HEK293 (cell line): Measurements from ENCODE around the gene PTPRG.
"Not testable (repeated sequence)": the region's sequence is repeated elsewhere in the genome, so short reads cannot be mapped to it uniquely, and the experiment has no call there.

ENCODE experiments used
- CTCF ChIA-PET: fragments of 350-600 bp; formaldehyde crosslinking; extraction: SDS; loops from one replicate; lab custom pipeline; 2021; ENCODE audit warnings: antibody characterized with exemption; lab: Yijun Ruan, JAX
- POLR2A ChIA-PET: fragments of 300-600 bp; formaldehyde crosslinking; extraction: SDS; loops from one replicate; lab custom pipeline; 2020; ENCODE audit warnings: antibody characterized with exemption, inconsistent platforms; lab: Yijun Ruan, JAX
- H3K27ac ChIP-seq: fragments of 200-500 bp; sonication (Bioruptor generic); 2 replicates; pipeline ENCODE4 v1.5.1; 2014; ENCODE audit warnings: low read depth, low read length, control low read depth, inconsistent platforms; ENCODE audit errors: extremely low read depth
- H3K36me3 ChIP-seq, 2 experiments: fragments of 200-500 bp in 1 of 2; sonication (Bioruptor generic) in 1 of 2; 1 replicate in 1 of 2; 2 replicates in 1 of 2; pipeline ENCODE4 v1.5.1; 2014 to 2017; ENCODE audit warnings: inconsistent platforms in 2 of 2, low read length in 2 of 2; ENCODE audit not compliant: control insufficient read depth in 2 of 2, insufficient read depth in 1 of 2
- H3K4me1 ChIP-seq: fragments of 200-500 bp; sonication (Bioruptor generic); 2 replicates; pipeline ENCODE4 v1.5.1; 2014; ENCODE audit warnings: mild to moderate bottlenecking, low read length, inconsistent platforms; ENCODE audit not compliant: control insufficient read depth, insufficient read depth
- H3K4me3 ChIP-seq: 2 replicates; pipeline ENCODE4 v1.5.1; 2011; ENCODE audit warnings: low read depth, mild to moderate bottlenecking, control low read depth, low read length, moderate library complexity
- H3K9me3 ChIP-seq: fragments of 200-500 bp; sonication (Bioruptor generic); 2 replicates; pipeline ENCODE4 v1.5.1; 2014; ENCODE audit warnings: low read depth, low read length, inconsistent platforms; ENCODE audit not compliant: control insufficient read depth, insufficient read depth
- HOXD13 ChIP-seq: sonication (generic); formaldehyde crosslinking; IDR thresholded peaks from 2 replicates; pipeline ENCODE4 v1.8.0; 2022; ENCODE audit warnings: missing genetic modification reagents, borderline replicate concordance
- ZNF10 ChIP-seq: fragments of 450-650 bp; formaldehyde crosslinking; IDR thresholded peaks from 2 replicates; pipeline ENCODE4 v1.5.1; 2017; ENCODE audit warnings: missing biosample characterization, missing genetic modification characterization
- ZNF19 ChIP-seq: fragments of 450-650 bp; formaldehyde crosslinking; IDR thresholded peaks from 2 replicates; pipeline ENCODE4; 2016; ENCODE audit warnings: missing biosample characterization, missing genetic modification characterization, low read depth
- ZNF211 ChIP-seq: fragments of 450-650 bp; formaldehyde crosslinking; IDR thresholded peaks from 2 replicates; pipeline ENCODE4 v1.5.1; 2016; ENCODE audit warnings: low read depth, missing biosample characterization, missing genetic modification characterization
- ZNF24 ChIP-seq: fragments of 450-650 bp; formaldehyde crosslinking; IDR thresholded peaks from 2 replicates; pipeline ENCODE4 v1.5.1; 2016; ENCODE audit warnings: missing biosample characterization, missing genetic modification characterization
- ZNF274 ChIP-seq, 2 experiments: fragments of 200-500 bp in 1 of 2; fragments of 450-650 bp in 1 of 2; sonication (Bioruptor generic) in 1 of 2; formaldehyde crosslinking in 1 of 2; IDR thresholded peaks; 2 replicates each; pipeline versions ENCODE4 v1.5.1 to v1.6.1; 2014 to 2016; ENCODE audit warnings: borderline replicate concordance in 1 of 2, inconsistent platforms in 1 of 2, low read length in 1 of 2, missing biosample characterization in 1 of 2, missing genetic modification characterization in 1 of 2
- ZNF302 ChIP-seq: fragments of 450-650 bp; formaldehyde crosslinking; IDR thresholded peaks from 2 replicates; pipeline ENCODE4 v1.5.1; 2016; ENCODE audit warnings: missing biosample characterization, missing genetic modification characterization, low read depth
- ZNF426 ChIP-seq: fragments of 450-650 bp; formaldehyde crosslinking; IDR thresholded peaks from 2 replicates; pipeline ENCODE4 v1.5.1; 2017; ENCODE audit warnings: missing biosample characterization, missing genetic modification characterization, mild to moderate bottlenecking, inconsistent platforms, moderate library complexity
- ZNF555 ChIP-seq: fragments of 450-650 bp; formaldehyde crosslinking; conservative IDR thresholded peaks from 2 replicates; pipeline ENCODE4 v1.5.1; 2017; ENCODE audit warnings: missing biosample characterization, mild to moderate bottlenecking, missing genetic modification characterization, inconsistent platforms
- ZNF571 ChIP-seq: fragments of 450-650 bp; formaldehyde crosslinking; IDR thresholded peaks from 2 replicates; pipeline ENCODE4 v1.5.0; 2017; ENCODE audit warnings: missing biosample characterization, missing genetic modification characterization
- ZNF623 ChIP-seq: fragments of 450-650 bp; formaldehyde crosslinking; IDR thresholded peaks from 2 replicates; pipeline ENCODE4 v1.5.1; 2016; ENCODE audit warnings: missing biosample characterization, missing genetic modification characterization
- ZNF626 ChIP-seq: fragments of 450-650 bp; sonication (Bioruptor Pico); formaldehyde crosslinking; IDR thresholded peaks from 2 replicates; pipeline ENCODE4 v1.5.1; 2018; ENCODE audit warnings: missing biosample characterization, missing genetic modification characterization, inconsistent platforms
- ZNF629 ChIP-seq: fragments of 450-650 bp; formaldehyde crosslinking; IDR thresholded peaks from 2 replicates; pipeline ENCODE4 v1.5.1; 2017; ENCODE audit warnings: missing biosample characterization, missing genetic modification characterization
- ZNF660 ChIP-seq: fragments of 450-650 bp; IDR thresholded peaks from 2 replicates; pipeline ENCODE4 v1.5.1; 2018; ENCODE audit warnings: missing biosample characterization, mild to moderate bottlenecking, missing genetic modification characterization
- ZNF747 ChIP-seq: fragments of 450-650 bp; formaldehyde crosslinking; IDR thresholded peaks from 2 replicates; pipeline ENCODE4 v1.5.1; 2016; ENCODE audit warnings: missing biosample characterization, missing genetic modification characterization
- ZNF768 ChIP-seq: fragments of 450-650 bp; formaldehyde crosslinking; IDR thresholded peaks from 2 replicates; pipeline ENCODE4 v1.5.1; 2018; ENCODE audit warnings: missing biosample characterization, mild to moderate bottlenecking, missing genetic modification characterization
- ZSCAN16 ChIP-seq: fragments of 450-650 bp; formaldehyde crosslinking; IDR thresholded peaks from 2 replicates; pipeline ENCODE4 v1.5.1; 2016; ENCODE audit warnings: missing biosample characterization, missing genetic modification characterization
- TF ChIP-seq, protein P1 (sequence below): fragments of 450-650 bp; formaldehyde crosslinking; IDR thresholded peaks from 2 replicates; pipeline ENCODE4 v1.5.1; 2016; ENCODE audit warnings: missing biosample characterization, missing genetic modification characterization
- TF ChIP-seq, protein P2 (sequence below): fragments of 450-650 bp; formaldehyde crosslinking; IDR thresholded peaks from 2 replicates; pipeline ENCODE4 v1.5.1; 2017; ENCODE audit warnings: missing biosample characterization, missing genetic modification characterization

PTPRG gene

DNA sequence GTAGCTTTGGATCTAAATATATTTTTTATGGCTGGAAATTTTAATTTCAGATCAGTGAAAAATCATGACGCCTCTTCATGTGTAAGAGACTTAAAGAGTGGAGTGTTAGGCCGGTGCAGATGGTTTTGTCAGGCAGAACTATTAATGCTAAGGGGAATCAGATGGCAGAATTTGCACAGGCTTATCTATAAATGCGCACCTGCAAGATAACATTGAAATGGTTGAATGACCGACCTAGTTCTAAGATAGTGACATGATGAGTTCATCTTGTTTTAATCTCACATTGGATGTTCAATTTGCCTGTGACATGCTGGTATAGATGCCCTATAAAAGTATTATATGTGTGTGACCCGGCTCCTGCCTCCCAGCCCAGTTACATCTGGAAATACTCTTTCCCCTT lies 471.4 kb downstream of the PTPRG start:
- Histone ChIP-seq H3K27ac (no peak overlapping the region), H3K9me3 (no peaks in the 10 kb centered on the region), H3K4me3 (no peak overlapping the region), H3K36me3 (no peaks in the 10 kb centered on the region), H3K4me1 (no peaks in the 10 kb centered on the region)
- CTCF ChIA-PET, result no interaction called here
- POLR2A ChIA-PET, result no interaction called here
- TF ChIP-seq ZNF629 (tag by site-specific recombination), result no peak

DNA sequence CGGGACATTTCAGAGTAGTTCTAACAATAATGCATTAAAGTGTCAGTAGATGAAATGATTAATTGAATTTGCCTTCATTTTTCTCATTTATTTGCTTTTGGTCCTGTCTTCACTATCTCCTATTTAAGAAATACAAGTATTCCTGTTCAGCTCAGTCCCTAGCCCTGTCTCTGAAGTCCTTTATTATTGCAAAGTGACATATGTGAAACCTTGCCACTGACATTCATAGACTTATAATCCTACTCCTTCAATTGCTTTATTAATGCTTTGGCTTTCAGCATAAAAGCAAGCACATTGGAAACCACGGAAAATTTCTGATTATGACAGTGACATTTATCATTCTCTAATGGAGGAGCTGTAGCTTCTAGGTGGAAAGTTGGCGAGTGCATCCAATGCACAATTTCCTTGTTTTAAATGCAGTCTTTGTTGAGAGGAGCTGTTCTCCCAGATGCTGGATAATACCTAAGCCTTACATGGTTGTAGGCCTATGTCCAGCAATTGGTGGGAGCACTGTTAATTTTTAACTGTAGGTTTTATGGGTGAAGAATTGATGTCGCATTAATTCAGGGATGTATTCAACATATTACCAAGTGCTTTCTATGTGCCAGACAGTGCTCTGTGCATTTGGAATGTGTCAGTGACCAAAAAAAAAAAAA lies 474.2 kb downstream of the PTPRG start:
- Histone ChIP-seq H3K36me3 (no peaks in the 10 kb centered on the region), H3K27ac (no peak overlapping the region), H3K9me3 (no peaks in the 10 kb centered on the region), H3K4me1 (no peaks in the 10 kb centered on the region), H3K4me3 (no peak overlapping the region)
- CTCF ChIA-PET, result interaction anchor here (0.6 to 1.1 kb wide), 3 partner anchors 14 to 142 kb away, joined by 3 to 4 read pairs (median 4); no protein-coding TSS in a partner anchor
- POLR2A ChIA-PET, result no interaction called here
- TF ChIP-seq ZNF623 (tag by site-specific recombination), result no peak
- no peak for TF ChIP-seq ZNF768 (tag by site-specific recombination)
- TF ChIP-seq, protein P1, sequence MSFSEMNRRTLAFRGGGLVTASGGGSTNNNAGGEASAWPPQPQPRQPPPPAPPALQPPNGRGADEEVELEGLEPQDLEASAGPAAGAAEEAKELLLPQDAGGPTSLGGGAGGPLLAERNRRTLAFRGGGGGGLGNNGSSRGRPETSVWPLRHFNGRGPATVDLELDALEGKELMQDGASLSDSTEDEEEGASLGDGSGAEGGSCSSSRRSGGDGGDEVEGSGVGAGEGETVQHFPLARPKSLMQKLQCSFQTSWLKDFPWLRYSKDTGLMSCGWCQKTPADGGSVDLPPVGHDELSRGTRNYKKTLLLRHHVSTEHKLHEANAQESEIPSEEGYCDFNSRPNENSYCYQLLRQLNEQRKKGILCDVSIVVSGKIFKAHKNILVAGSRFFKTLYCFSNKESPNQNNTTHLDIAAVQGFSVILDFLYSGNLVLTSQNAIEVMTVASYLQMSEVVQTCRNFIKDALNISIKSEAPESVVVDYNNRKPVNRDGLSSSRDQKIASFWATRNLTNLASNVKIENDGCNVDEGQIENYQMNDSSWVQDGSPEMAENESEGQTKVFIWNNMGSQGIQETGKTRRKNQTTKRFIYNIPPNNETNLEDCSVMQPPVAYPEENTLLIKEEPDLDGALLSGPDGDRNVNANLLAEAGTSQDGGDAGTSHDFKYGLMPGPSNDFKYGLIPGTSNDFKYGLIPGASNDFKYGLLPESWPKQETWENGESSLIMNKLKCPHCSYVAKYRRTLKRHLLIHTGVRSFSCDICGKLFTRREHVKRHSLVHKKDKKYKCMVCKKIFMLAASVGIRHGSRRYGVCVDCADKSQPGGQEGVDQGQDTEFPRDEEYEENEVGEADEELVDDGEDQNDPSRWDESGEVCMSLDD (tag by site-specific recombination), result no peak
- TF ChIP-seq, protein P2, sequence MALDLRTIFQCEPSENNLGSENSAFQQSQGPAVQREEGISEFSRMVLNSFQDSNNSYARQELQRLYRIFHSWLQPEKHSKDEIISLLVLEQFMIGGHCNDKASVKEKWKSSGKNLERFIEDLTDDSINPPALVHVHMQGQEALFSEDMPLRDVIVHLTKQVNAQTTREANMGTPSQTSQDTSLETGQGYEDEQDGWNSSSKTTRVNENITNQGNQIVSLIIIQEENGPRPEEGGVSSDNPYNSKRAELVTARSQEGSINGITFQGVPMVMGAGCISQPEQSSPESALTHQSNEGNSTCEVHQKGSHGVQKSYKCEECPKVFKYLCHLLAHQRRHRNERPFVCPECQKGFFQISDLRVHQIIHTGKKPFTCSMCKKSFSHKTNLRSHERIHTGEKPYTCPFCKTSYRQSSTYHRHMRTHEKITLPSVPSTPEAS (tag by site-specific recombination), result no peak
- no peak for TF ChIP-seq ZNF19 (tag by site-specific recombination)
- TF ChIP-seq ZSCAN16 (tag by site-specific recombination), result no peak
- TF ChIP-seq ZNF571, result no peak
- TF ChIP-seq ZNF660 (tag by site-specific recombination), result no peak
- TF ChIP-seq ZNF274 (IDR thresholded peaks at IDR 0.05; ENCODE audit: low read length), result no peak
- no peak for TF ChIP-seq ZNF274 (tag by site-specific recombination; IDR thresholded peaks at IDR 0.05; ENCODE audit: borderline replicate concordance)
- TF ChIP-seq ZNF555 (tag by site-specific recombination), result no peak
- no peak for TF ChIP-seq ZNF626 (tag by site-specific recombination)
- TF ChIP-seq ZNF211 (tag by site-specific recombination), result no peak
- no peak for TF ChIP-seq ZNF10 (tag by site-specific recombination)
- no peak for TF ChIP-seq HOXD13 (CRISPR knock-in tag)

GRCh38 chr3:62036726-62037125 lies 475.4 kb downstream of the PTPRG start:
- H3K4me1 ChIP-seq, result no peaks in the 10 kb centered on the region
- no peaks in the 10 kb centered on the region for H3K9me3 ChIP-seq
- H3K36me3 ChIP-seq, result no peaks in the 10 kb centered on the region
- POLR2A ChIA-PET, result no interaction called here
- no peak overlapping the region for H3K27ac ChIP-seq
- no peak for TF ChIP-seq ZNF426
- no peak for TF ChIP-seq ZNF24 (tag by site-specific recombination)
- TF ChIP-seq ZNF747, result no peak
- TF ChIP-seq, protein P2 (tag by site-specific recombination), result 0 out of 2 replicates have a peak, but pooled peaks have one; percentile 37
- TF ChIP-seq ZNF302, result no peak
- no peak overlapping the region for H3K4me3 ChIP-seq
- CTCF ChIA-PET, result interaction anchor here (0.5 to 1.1 kb wide), 2 partner anchors 13 to 150 kb away, joined by 3 to 10 read pairs; no protein-coding TSS in a partner anchor

DNA sequence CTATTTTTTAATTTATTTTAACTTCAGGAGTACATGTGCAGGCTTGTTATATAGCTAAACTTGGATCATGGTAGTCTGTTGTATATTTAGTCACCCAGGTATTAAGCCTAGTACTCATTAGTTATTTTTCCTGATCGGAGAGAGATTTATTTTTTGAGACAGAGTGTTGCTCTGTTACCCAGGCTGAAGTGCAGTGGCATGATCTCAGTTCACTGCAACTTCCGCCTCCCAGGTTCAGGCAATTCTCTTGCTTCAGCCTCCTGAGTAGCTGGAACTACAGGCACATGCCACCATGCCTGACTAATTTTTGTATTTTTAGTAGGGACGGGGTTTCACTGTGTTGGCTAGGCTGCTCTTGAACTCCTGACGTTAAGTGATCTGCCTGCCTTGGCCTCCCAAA lies 477.4 kb downstream of the PTPRG start:
- POLR2A ChIA-PET, H3K36me3 ChIP-seq, H3K9me3 ChIP-seq, H3K27ac ChIP-seq, H3K4me1 ChIP-seq, H3K4me3 ChIP-seq: not testable (repeated sequence)
- CTCF ChIA-PET, result interaction anchor here (1.1 kb wide), 1 partner anchor 13 kb away, joined by 4 read pairs; no protein-coding TSS in a partner anchor
